DMS153 treated with DMSO at 0.1 percent for 48 hours (cell line): ENCODE results near the gene SPANXN2.
A peak's percentile ranks its signal among the peaks of the same experiment; 100 is the strongest.
"Not testable (repeated sequence)": the region's sequence is repeated elsewhere in the genome, so short reads cannot be mapped to it uniquely, and the experiment has no call there.

Experiments used
- DNase-seq: peaks from one replicate; lab custom pipeline; 2025; ENCODE audit not compliant: unreplicated experiment; lab: John Stamatoyannopoulos, UW

SPANXN2 gene, protein sequence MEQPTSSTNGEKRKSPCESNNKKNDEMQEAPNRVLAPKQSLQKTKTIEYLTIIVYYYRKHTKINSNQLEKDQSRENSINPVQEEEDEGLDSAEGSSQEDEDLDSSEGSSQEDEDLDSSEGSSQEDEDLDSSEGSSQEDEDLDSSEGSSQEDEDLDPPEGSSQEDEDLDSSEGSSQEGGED

DNA sequence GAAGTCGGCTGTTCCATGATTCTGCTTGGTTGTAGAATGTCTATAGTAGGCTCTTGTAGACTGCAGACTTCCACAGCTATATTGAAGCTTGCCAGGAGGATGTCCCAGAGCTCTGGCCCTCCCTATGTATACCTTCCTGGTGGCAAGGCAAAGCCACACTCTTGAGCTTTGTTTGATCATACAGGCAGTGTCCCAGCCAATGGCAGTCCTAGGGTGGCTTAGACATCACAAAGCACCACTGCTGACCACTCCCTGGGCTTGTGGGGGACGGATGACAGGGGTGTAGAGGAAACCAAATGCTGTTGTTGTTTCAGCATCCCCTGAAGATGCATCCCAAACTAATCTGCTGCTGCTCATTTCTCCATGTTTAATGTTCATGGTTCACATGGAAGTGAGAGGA is at the start of gene SPANXN2:
TSS of gene SPANXN2 (minus strand) at position 101 of the 400 bp plus-strand sequence. CDS start at position 17, 84 bp downstream.
- DNase-seq = not testable (repeated sequence)

DNA sequence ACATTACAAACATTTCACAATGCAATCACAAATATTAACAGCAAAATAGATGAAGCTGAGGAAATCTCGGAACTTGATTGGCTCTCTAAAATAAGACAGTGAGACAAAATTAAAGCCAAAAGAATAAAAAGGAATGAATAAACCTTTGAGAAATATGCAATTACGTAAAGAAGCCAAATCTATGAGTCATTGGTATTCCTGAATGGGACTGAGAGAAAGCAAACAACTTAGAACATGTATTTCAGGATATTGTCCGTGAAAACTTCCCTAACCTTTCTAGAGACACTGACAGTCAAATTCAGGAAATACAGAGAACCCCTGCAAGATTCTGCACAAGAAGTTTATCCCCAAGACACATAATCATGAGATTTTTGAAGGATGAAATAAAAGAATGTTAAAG is 48.4 kb upstream of the SPANXN2 start:
- no peak for DNase-seq

DNA sequence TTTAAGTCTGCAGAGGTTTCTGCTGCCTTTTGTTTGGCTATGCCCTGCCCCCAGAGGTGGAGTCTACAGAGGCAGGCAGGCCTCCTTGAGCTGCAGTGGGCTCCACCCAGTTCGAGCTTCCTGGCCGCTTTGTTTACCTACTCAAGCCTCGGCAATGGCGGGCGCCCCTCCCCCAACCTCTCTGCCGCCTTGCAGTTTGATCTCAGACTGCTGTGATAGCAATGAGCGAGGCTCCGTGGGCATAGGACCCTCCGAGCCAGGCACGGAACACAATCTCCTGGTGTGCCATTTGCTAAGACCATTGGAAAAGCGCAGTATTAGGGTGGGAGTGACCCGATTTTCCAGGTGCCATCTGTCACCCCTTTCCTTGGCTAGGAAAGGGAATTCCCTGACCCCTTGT is 47.2 kb upstream of the SPANXN2 start:
- not testable (repeated sequence) for DNase-seq

DNA sequence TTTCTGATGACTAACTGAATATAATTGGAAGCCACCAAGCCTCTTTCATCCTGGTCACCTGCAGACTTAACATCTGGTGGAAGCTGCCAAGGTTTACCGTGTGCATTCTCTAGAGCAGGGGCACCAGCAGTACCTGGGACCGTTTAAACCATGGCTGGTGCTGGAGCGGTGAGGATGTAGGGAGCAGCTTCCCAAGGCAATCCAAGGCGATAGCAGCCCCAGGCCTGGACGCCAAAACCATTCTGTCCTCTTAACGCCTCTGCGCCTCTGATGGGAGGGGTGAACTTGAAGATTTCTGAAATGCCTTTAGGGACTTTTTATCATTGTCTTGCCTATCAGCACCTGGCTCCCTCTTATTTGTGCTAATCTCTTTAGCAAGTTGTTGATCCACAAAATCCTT is 37.3 kb upstream of the SPANXN2 start:
- no peak for DNase-seq

DNA sequence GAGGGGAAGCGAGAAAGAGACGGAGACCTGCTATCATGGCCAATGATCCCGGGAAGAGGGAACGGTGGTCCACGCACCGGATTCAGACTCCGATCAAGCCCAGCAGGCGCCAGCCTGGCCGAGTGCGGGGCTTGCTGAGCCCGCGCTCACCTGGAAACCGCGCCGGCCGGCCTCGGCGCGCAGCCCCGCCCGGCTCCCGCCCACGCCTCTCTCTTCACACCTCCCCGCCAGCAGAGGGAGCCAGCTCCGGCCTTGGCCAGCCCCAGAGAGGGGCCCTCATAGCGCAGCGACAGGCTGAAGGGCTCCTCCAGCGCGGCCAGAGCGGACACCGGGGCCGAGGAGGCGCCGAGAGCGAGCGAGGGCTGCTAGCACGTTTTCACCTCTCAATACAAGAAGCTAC is 36.8 kb upstream of the SPANXN2 start:
- no peak for DNase-seq

DNA sequence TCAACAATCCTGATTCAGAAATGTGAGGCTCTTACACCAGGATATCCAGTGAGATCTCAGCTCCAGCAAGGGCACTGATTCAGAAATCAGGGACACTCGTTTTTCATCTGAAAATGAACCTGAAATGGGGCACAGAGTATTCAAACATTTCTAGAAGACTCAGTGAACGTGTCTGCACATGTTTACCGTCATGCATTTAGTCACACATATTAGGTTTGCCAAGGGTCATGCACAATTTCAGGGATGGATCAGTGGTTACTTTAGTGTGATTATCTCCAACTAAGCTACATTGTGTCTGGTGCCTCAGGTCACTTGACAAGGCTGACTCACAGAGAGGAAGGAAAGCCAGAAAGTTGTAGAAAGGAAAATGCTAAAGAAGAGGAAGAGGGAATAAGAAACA is 33.6 kb upstream of the SPANXN2 start:
- DNase-seq = no peak

DNA sequence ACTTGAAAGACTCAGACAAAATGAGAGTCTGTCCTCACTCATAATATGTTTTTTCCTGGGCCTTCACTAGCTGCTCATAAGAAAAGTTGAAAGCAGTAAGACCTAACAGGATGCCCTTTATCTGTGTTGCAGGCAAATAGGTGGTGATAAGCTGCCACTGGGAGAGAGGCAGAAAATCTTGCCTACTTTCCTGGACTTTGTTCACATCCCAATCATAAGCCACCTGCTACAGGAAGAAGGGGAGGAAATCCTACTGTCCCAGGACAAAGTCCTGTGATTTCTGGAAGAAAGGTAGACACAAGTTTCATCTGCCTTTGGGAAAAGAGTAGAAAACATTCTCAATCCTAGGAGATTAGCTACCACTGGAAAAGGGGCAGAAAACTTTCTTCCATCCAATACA is 13.3 kb upstream of the SPANXN2 start:
- DNase-seq = no peak

DNA sequence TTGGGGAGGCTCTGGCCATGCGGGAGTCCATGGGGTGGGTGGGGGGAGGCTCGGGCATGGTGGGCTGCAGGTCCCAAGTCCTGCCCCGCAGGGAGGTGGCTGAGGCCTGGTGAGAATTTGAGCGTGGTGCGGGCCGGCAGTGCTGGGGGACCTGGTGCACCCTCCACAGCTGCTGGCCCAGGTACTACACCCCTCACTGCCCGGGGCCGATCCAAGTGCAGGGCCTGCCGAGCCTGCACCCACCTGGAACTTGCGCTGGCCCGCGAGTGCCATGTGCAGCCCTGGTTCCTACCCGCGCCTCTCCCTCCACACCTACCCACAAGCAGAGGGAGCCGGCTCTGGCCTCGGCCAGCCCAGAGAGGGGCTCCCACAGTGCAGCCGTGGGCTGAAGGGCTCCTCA is 5.7 kb upstream of the SPANXN2 start:
- no peak for DNase-seq

DNA sequence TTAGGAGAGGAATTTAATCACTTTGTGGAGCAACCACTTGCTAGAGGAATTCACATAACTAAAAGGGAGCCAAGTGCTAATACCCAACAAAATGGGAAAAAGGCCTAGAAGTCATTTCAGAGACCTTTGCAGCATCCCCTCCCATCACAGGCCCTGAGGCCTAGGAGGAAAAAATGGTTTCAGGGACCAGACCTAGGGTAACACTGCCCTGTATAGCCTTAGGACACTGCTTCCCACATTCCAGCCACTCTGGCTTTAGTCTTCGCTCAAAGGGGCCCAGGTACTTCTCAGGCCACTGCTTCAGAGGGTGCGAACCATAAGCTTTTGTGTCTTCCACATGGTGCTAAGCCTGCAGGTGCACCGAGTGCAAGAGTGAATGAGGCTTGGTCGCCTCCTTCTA is 19.1 kb downstream of the SPANXN2 start:
- no peak for DNase-seq

DNA sequence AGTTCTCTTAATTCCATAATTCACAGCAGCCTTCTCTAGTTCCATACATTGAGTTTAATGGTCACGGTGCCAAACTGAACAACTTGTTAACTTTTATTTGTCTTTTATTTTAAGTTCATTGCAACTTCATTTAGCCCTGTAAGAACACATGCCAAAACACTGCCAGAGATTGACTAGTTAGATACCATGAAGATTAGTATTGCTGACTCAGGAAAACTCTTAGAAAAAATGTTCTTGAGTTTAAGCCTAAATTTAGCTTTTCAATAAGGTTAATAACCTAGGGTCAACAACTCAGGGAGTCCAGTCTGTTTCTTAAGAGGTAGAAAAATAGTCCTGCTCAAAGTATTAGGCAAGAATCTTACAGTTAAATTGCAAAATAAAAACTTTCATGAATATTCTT is 25.7 kb downstream of the SPANXN2 start:
- no peak for DNase-seq

DNA sequence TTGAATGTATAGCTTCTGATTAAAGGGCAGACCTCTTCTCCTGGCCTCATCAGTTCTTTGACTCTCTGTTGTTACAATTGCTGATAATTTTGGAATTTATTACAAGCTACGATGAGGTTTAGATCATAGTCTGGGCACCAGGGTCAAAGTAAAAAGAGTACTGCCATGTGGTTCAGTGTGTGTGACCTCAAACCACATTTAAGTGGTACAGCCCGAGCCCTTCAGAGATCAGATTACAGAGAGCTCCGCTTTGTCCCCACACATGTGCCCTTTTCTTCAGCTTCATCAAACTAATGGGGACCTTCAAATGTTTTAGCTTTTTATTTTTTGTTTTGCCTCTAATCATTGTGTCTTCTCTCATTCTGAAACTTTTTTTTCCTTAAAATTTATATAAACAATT is 37.1 kb downstream of the SPANXN2 start:
- no peak for DNase-seq

DNA sequence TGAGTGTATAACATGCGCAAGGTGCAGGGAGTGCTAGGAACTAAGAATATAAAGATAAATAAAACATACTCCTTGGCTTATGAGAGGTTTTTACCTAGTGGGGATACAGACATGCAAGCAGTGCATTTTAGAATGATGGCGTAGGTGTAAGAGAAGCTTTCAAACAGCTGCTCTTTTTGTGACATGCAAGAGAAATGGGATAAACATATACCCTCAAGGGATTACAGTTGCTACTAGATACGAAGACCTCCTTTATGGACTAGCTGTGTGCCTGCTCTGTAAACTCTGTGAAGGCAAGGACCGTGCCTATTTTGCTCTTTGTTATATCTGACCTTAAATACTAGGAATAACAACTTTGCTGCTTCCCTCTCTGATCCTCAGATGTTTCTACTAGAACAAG is 45.6 kb downstream of the SPANXN2 start:
- no peak for DNase-seq

DNA sequence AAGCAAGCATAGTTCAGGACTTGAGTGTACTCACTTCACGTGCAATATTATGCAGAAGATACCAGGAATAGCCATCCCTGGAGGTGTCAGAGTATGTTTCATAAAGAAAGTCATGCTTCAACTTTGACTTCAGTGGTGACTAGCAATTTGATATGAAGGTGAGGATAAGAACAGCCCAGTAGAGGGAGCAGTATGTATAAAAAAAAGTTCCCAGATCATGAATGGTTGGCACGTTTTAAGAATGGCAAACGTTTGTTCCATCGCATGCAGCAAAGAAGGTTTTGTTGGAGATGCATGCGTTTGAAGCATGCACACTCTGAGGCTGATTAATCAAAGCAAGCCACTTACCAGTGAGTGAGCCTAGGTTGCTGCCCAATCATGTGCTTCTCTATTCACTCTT is 51.2 kb downstream of the SPANXN2 start:
- peak; percentile 51 for DNase-seq

DNA sequence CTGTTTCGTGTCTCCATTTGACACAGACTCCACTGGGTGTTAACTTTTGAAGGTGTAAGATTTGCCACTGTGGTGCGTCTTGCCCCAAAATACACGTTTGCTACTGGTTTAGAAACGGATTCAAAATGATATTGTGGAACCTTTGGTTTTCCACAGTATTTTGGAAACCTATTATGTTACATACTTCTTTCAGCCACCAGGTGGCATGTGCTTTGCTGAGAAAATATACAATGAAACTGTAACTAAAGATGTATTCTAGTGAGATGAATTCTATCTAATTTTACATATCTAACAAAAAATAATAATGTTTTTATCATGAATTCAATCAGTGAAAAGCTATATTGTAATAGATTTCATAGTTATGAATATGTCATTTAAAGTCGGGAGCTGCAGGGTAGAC is 56.2 kb downstream of the SPANXN2 start:
- peak; percentile 14 for DNase-seq

DNA sequence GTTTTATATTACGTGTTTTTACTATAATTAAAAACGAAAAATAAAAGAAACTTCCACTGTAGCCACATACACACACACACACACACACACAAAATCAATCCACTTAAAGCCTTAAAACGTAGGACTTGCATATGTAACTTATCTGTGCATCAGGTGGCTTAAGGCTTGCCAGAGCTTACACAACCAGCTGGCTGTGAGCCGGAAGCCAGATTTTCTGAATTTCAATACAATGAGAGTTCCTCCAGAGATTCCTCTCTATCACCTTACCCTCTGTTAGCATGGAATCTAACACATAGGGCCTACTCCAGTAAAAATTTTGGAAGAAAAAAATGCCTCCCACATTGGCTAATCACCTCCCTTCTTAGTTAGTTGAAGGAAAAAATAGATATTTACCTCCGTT is 56.8 kb downstream of the SPANXN2 start:
- no peak for DNase-seq
